ENCODE measurements around the gene ACOT6.
"Not testable (repeated sequence)": the region's sequence is repeated elsewhere in the genome, so short reads cannot be mapped to it uniquely, and the experiment has no call there.

Gene ACOT6

DNA sequence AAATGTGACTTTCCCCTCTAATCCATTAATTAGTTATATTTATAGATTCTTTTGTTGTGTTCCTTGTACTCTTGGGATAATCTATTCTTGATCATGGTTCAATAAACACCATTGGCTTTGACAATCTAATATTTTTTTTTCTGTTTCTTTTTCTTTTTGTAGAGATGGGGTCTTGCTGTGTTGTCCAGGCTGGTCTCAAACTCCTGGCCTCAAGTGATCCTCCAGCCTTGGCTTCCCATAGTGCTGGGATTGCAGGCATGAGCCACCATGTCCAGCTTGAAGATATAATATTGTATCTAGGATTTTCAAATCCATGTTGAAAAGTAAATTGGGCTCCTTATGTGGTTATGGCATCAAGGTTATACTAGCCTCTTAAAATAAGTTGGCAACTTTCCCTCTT lies 38.7 kb downstream of the ACOT6 start:
- no peaks in the 10 kb centered on the region for H3K27me3 ChIP-seq (ENCODE audit: insufficient read depth, low read length)
- no peaks in the 10 kb centered on the region for H3K4me1 ChIP-seq (ENCODE audit: control insufficient read depth, insufficient read depth, low read length, unreplicated experiment)
- H3K79me2 ChIP-seq (ENCODE audit: control insufficient read depth, insufficient read depth, low read length, unreplicated experiment): peaks cover 4% of the 10 kb centered on the region
- peaks cover 11% of the 10 kb centered on the region for H3K36me3 ChIP-seq (ENCODE audit: insufficient read depth, low read length)
- no peak overlapping the region for H3K4me3 ChIP-seq (ENCODE audit: low read depth, low read length)
- no peak overlapping the region for H2AFZ ChIP-seq (ENCODE audit: low read length, unreplicated experiment)
- no peak overlapping the region for H3K27ac ChIP-seq (ENCODE audit: low read depth, low read length)

DNA sequence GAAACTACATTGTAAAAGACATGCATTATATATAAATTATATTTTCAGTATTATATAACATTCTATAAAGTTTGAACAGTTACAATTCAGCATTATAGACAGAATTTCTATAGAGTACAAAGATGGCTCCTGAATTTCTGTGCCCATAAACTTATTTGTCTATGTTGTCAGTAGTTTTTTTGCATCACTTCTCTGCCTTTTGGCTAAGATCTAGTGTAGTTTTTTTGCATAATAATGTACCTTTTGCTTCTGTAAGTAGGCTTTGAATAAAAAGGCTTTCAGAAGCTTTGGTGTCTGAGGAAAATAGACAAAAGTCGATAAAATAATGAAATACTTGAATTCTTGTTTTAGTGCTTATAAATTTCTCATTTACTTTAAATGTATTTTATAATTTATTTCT lies 43.5 kb downstream of the ACOT6 start:
- no peaks in the 10 kb centered on the region for H3K4me1 ChIP-seq (ENCODE audit: control insufficient read depth, insufficient read depth, low read length, unreplicated experiment)
- no peaks in the 10 kb centered on the region for H3K79me2 ChIP-seq (ENCODE audit: control insufficient read depth, insufficient read depth, low read length, unreplicated experiment)
- no peak overlapping the region for H3K27ac ChIP-seq (ENCODE audit: low read depth, low read length)
- H3K4me3 ChIP-seq (ENCODE audit: low read depth, low read length): no peak overlapping the region
- no peaks in the 10 kb centered on the region for H3K27me3 ChIP-seq (ENCODE audit: insufficient read depth, low read length)
- peaks cover 11% of the 10 kb centered on the region for H3K36me3 ChIP-seq (ENCODE audit: insufficient read depth, low read length)
- no peak overlapping the region for H2AFZ ChIP-seq (ENCODE audit: low read length, unreplicated experiment)

GRCh38 chr14:73659202-73659601 lies 46.9 kb downstream of the ACOT6 start:
- H3K4me1 ChIP-seq (ENCODE audit: control insufficient read depth, insufficient read depth, low read length, unreplicated experiment): peaks cover 10% of the 10 kb centered on the region
- not testable (repeated sequence) for H3K27me3 ChIP-seq (ENCODE audit: insufficient read depth, low read length); H3K27ac ChIP-seq (ENCODE audit: low read depth, low read length); H3K36me3 ChIP-seq (ENCODE audit: insufficient read depth, low read length); H3K79me2 ChIP-seq (ENCODE audit: control insufficient read depth, insufficient read depth, low read length, unreplicated experiment); H3K4me3 ChIP-seq (ENCODE audit: low read depth, low read length); H2AFZ ChIP-seq (ENCODE audit: low read length, unreplicated experiment)

DNA sequence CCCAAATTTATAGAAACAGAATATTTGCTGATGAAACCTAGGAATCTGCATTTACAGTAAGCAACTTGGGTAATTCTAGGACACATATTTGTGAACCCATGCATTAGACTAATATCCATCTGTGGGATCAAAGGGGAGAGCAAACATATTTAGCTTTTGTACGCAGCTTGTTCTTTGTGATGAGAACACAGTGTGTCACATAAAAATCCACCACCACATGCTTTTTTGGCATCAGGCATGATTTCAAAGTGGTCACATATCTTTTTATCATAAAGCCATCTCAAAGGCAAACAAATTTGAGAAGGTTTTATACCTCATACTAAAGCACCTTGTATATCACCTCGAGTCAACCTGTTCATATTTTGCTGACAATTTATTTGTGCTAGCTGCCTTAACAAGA lies 48.2 kb downstream of the ACOT6 start:
- Histone ChIP-seq H3K27ac (ENCODE audit: low read depth, low read length) (no peak overlapping the region), H3K27me3 (ENCODE audit: insufficient read depth, low read length) (no peaks in the 10 kb centered on the region), H3K36me3 (ENCODE audit: insufficient read depth, low read length) (no peaks in the 10 kb centered on the region), H3K4me3 (ENCODE audit: low read depth, low read length) (no peak overlapping the region), H3K79me2 (ENCODE audit: control insufficient read depth, insufficient read depth, low read length, unreplicated experiment) (no peaks in the 10 kb centered on the region), H3K4me1 (ENCODE audit: control insufficient read depth, insufficient read depth, low read length, unreplicated experiment) (peaks cover 10% of the 10 kb centered on the region), H2AFZ (ENCODE audit: low read length, unreplicated experiment) (no peak overlapping the region)

- peaks cover 10% of the 10 kb centered on the region for H3K4me1 ChIP-seq (ENCODE audit: control insufficient read depth, insufficient read depth, low read length, unreplicated experiment)
- peak overlapping the region; percentile 7; the same call in 1 of the 2 replicates for H3K27ac ChIP-seq (ENCODE audit: low read depth, low read length)
- no peaks in the 10 kb centered on the region for H3K79me2 ChIP-seq (ENCODE audit: control insufficient read depth, insufficient read depth, low read length, unreplicated experiment)
- H3K36me3 ChIP-seq (ENCODE audit: insufficient read depth, low read length): no peaks in the 10 kb centered on the region
- H3K27me3 ChIP-seq (ENCODE audit: insufficient read depth, low read length): no peaks in the 10 kb centered on the region
- no peak overlapping the region for H3K4me3 ChIP-seq (ENCODE audit: low read depth, low read length)
- H2AFZ ChIP-seq (ENCODE audit: low read length, unreplicated experiment): no peak overlapping the region
Observed at GRCh38 chr14:73661872-73662271, 49.6 kb downstream of the ACOT6 start.

GRCh38 chr14:73662487-73662943 lies 50.2 kb downstream of the ACOT6 start:
- H3K4me1 ChIP-seq (ENCODE audit: control insufficient read depth, insufficient read depth, low read length, unreplicated experiment): peaks cover 10% of the 10 kb centered on the region
- H3K27ac ChIP-seq (ENCODE audit: low read depth, low read length): peak overlapping the region; percentile 22; the same call in 1 of the 2 replicates
- no peaks in the 10 kb centered on the region for H3K27me3 ChIP-seq (ENCODE audit: insufficient read depth, low read length)
- H3K79me2 ChIP-seq (ENCODE audit: control insufficient read depth, insufficient read depth, low read length, unreplicated experiment): no peaks in the 10 kb centered on the region
- H3K36me3 ChIP-seq (ENCODE audit: insufficient read depth, low read length): no peaks in the 10 kb centered on the region
- no peak overlapping the region for H2AFZ ChIP-seq (ENCODE audit: low read length, unreplicated experiment)
- H3K4me3 ChIP-seq (ENCODE audit: low read depth, low read length): no peak overlapping the region

- no peak overlapping the region for H2AFZ ChIP-seq (ENCODE audit: low read length, unreplicated experiment)
- peaks cover 10% of the 10 kb centered on the region for H3K4me1 ChIP-seq (ENCODE audit: control insufficient read depth, insufficient read depth, low read length, unreplicated experiment)
- H3K27ac ChIP-seq (ENCODE audit: low read depth, low read length): no peak overlapping the region
- H3K36me3 ChIP-seq (ENCODE audit: insufficient read depth, low read length): no peaks in the 10 kb centered on the region
- no peaks in the 10 kb centered on the region for H3K79me2 ChIP-seq (ENCODE audit: control insufficient read depth, insufficient read depth, low read length, unreplicated experiment)
- no peak overlapping the region for H3K4me3 ChIP-seq (ENCODE audit: low read depth, low read length)
- H3K27me3 ChIP-seq (ENCODE audit: insufficient read depth, low read length): no peaks in the 10 kb centered on the region
Observed at GRCh38 chr14:73663548-73664212, 51.4 kb downstream of the ACOT6 start.

DNA sequence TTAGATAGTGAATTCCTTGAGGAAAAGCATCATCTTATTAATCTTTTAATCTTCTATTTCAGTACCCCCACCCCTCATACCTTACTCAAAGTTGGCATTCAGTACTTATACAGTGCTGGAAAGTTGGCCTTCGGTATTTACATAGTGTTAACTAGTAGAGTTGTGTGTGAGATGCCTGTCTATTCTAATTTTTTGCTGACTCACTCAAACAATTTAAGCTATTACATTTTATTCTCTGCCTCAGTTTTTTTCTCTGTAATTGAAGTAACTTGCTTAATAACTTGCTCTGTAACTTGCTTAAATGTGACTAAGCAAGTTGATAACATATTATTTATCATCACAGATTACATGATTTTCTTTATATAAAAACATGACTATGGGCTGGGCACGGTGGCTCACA lies 52.8 kb downstream of the ACOT6 start:
- H3K27ac ChIP-seq (ENCODE audit: low read depth, low read length): no peak overlapping the region
- H3K27me3 ChIP-seq (ENCODE audit: insufficient read depth, low read length): no peaks in the 10 kb centered on the region
- H3K36me3 ChIP-seq (ENCODE audit: insufficient read depth, low read length): no peaks in the 10 kb centered on the region
- H3K4me3 ChIP-seq (ENCODE audit: low read depth, low read length): no peak overlapping the region
- H3K4me1 ChIP-seq (ENCODE audit: control insufficient read depth, insufficient read depth, low read length, unreplicated experiment): peaks cover 10% of the 10 kb centered on the region
- no peak overlapping the region for H2AFZ ChIP-seq (ENCODE audit: low read length, unreplicated experiment)
- H3K79me2 ChIP-seq (ENCODE audit: control insufficient read depth, insufficient read depth, low read length, unreplicated experiment): no peaks in the 10 kb centered on the region

- H2AFZ ChIP-seq (ENCODE audit: low read length, unreplicated experiment): no peak overlapping the region
- H3K79me2 ChIP-seq (ENCODE audit: control insufficient read depth, insufficient read depth, low read length, unreplicated experiment): no peaks in the 10 kb centered on the region
- H3K4me3 ChIP-seq (ENCODE audit: low read depth, low read length): no peak overlapping the region
- H3K36me3 ChIP-seq (ENCODE audit: insufficient read depth, low read length): peaks cover 1% of the 10 kb centered on the region; the same call in 1 of the 2 replicates
- no peak overlapping the region for H3K27ac ChIP-seq (ENCODE audit: low read depth, low read length)
- no peaks in the 10 kb centered on the region for H3K27me3 ChIP-seq (ENCODE audit: insufficient read depth, low read length)
- H3K4me1 ChIP-seq (ENCODE audit: control insufficient read depth, insufficient read depth, low read length, unreplicated experiment): peaks cover 10% of the 10 kb centered on the region
Observed at GRCh38 chr14:73666583-73666982, 54.3 kb downstream of the ACOT6 start.

GRCh38 chr14:73667854-73668253 lies 55.5 kb downstream of the ACOT6 start:
- H3K27ac ChIP-seq (ENCODE audit: low read depth, low read length): no peak overlapping the region
- no peaks in the 10 kb centered on the region for H3K27me3 ChIP-seq (ENCODE audit: insufficient read depth, low read length)
- no peaks in the 10 kb centered on the region for H3K79me2 ChIP-seq (ENCODE audit: control insufficient read depth, insufficient read depth, low read length, unreplicated experiment)
- H2AFZ ChIP-seq (ENCODE audit: low read length, unreplicated experiment): no peak overlapping the region
- no peak overlapping the region for H3K4me3 ChIP-seq (ENCODE audit: low read depth, low read length)
- peaks cover 1% of the 10 kb centered on the region for H3K4me1 ChIP-seq (ENCODE audit: control insufficient read depth, insufficient read depth, low read length, unreplicated experiment)
- peaks cover 7% of the 10 kb centered on the region; the same call in 1 of the 2 replicates for H3K36me3 ChIP-seq (ENCODE audit: insufficient read depth, low read length)

Measured in ACC112 (cell line).